GM19193 (cell line): ENCODE results near the gene MAPK12.

Source experiments
- POLR2A ChIP-seq: IDR thresholded peaks from 4 replicates; pipeline ENCODE4 v1.6.1; 2011; ENCODE audit not compliant: insufficient read depth, insufficient read length; ENCODE audit errors: extremely low read depth

The MAPK12 gene

DNA sequence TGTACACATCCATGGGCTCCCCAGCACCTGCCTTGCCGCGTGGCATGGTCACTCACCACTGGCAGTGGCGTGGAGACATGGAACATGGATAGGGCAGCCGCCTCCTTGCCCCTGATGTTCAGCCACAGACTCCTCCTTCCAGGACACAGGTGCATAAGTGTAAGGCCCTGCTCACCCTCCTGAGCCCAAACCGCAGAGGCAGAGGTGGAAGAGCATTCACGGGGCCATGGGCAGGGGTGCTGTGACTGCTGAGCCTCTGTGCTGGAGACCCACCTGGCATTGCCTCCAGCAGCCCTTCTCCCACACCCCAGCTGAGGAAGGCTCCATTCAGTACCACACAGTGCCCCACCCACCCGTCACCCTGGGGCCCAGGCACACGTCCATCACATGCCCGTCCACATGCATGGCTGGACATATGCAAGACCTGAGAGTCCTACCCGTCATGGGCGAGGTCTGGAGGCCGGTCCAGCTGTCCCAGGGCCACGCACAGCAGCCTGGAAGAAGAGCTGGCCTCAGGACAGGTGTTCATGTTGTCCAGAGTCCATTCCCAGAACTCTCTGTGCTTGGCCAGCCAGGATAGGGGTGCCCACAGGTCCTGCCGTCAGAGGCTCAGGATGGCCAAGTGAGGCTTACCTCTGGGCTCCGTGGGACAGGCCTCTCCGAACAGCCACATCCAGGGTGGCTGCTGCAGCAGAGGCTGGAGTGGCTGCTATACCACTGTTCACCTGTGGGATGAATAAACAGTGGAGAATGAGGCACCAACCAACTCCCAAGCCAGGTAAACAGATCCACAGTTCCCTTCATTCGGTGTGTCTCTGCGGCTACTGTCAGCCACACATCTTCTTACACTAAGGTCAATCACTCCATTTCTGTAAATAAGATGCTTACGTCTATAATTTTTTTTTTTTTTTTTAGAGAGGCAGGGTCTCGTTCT is 15.0 kb downstream of the MAPK12 start:
- peak; percentile 3 for TF ChIP-seq POLR2A

DNA sequence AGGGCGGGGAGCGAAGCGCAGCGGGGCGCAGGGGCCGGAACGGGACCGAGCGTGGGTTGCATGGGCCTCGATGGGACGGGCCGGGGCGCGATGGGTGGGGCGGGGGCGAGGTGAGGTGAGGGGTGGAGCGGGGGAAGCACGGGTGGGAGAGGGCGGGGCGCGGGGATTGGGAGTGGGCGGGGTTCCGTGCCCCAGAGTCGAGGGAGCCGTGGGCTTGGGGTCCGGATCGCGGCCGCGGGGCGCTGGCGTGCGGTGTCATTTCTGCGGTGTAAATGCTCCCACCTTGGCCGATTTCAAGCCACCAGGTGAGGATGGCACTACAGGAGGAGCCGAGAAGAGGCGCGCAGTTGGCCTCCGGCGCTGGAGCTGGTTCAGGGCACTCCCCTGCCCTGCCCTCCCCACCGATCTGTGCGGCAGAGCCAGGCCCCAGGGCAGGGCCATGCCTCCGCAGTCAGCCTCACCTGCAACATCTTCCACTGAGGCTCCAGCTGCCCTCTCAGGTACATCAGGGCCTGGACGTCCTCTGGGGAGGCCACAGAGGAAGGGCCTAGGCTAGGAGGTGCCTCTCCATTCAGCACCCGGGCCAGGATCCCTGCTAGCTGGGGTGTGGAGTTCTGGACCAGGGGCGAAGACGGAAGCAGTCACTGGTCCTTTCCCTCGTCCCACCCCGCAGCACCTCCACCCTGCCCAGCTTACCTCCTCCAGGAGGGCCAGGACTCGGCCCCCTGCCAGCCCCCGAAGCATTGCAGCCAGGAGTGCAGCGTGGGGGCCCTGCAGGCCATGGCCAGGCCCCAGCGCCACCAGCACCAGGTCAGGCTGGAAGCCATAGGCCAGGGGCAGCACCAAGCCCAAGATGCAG is 16.0 kb downstream of the MAPK12 start:
- TF ChIP-seq POLR2A: no peak

GRCh38 chr22:50244420-50245213 is 16.9 kb downstream of the MAPK12 start, which contains the start of gene TUBGCP6:
Gene TUBGCP6, minus strand, starts transcription at chr22:50245023. Its CDS starts 564 bp downstream, at chr22:50244459.
- peak; percentile 92 for TF ChIP-seq POLR2A

GRCh38 chr22:50243685-50244419 is 17.6 kb downstream of the MAPK12 start:
- no peak for TF ChIP-seq POLR2A

GRCh38 chr22:50242406-50242949 is 19.0 kb downstream of the MAPK12 start:
- no peak for TF ChIP-seq POLR2A

DNA sequence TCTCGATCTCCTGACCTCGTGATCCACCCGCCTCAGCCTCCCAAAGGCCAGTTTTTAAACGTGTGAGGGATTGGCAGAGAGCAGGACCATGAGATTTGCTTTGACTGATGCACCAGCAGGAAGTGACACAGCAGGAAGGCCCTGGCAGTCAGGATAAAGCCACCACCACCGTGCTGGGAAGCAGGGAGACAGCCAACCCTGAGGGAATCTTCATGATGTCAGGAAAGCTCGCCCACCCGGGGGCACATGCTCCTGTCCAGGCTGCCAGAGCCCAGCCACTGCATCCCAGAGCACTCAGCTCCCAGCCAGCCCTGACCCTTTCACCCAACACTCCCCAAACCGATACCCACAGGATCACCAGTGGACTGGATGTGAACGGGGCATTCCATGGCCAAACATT is 22.7 kb downstream of the MAPK12 start:
- no peak for TF ChIP-seq POLR2A

- no peak for TF ChIP-seq POLR2A
Observed at GRCh38 chr22:50236731-50237409, 24.6 kb downstream of the MAPK12 start.

- no peak for TF ChIP-seq POLR2A
Observed at GRCh38 chr22:50233223-50233622, 28.3 kb downstream of the MAPK12 start.

- TF ChIP-seq POLR2A: no peak
Observed at GRCh38 chr22:50232481-50233151, 28.9 kb downstream of the MAPK12 start.

GRCh38 chr22:50229370-50229769 is 32.1 kb downstream of the MAPK12 start:
- no peak for TF ChIP-seq POLR2A

GRCh38 chr22:50228366-50228765 is 33.1 kb downstream of the MAPK12 start:
- TF ChIP-seq POLR2A: no peak

GRCh38 chr22:50227579-50228215 is 33.8 kb downstream of the MAPK12 start:
- TF ChIP-seq POLR2A: no peak
